Measurements from ENCODE around the gene CHRM5.

DNA sequence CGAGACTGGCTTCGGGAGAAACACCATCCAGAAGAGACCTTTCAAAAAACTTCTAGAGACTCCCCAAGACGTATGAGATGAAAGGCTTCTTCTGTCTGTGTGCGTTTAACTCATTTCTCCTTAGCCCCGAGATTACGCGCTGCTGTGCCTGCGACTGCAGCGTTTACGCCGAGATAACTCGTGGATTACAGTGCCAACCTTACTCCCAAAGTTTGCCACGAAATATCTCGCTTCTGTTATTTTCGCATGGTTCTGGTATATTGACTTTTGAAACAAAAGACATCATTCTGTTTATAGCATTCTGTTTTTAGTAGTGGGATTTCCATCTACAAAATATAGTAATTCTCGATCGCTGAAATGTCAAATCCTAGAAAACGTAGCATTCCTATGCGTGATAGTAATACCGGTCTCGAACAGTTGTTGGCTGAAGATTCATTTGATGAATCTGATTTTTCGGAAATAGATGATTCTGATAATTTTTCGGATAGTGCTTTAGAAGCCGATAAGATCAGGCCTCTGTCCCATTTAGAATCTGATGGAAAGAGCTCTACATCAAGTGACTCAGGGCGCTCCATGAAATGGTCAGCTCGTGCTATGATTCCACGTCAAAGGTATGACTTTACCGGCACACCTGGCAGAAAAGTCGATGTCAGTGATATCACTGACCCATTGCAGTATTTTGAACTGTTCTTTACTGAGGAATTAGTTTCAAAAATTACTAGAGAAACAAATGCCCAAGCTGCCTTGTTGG, 134.1 kb downstream of the CHRM5 start:
- TF ChIP-seq, protein P1, sequence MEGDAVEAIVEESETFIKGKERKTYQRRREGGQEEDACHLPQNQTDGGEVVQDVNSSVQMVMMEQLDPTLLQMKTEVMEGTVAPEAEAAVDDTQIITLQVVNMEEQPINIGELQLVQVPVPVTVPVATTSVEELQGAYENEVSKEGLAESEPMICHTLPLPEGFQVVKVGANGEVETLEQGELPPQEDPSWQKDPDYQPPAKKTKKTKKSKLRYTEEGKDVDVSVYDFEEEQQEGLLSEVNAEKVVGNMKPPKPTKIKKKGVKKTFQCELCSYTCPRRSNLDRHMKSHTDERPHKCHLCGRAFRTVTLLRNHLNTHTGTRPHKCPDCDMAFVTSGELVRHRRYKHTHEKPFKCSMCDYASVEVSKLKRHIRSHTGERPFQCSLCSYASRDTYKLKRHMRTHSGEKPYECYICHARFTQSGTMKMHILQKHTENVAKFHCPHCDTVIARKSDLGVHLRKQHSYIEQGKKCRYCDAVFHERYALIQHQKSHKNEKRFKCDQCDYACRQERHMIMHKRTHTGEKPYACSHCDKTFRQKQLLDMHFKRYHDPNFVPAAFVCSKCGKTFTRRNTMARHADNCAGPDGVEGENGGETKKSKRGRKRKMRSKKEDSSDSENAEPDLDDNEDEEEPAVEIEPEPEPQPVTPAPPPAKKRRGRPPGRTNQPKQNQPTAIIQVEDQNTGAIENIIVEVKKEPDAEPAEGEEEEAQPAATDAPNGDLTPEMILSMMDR (IDR thresholded peaks at IDR 0.05): no peak
- no peak for TF ChIP-seq POLR2AphosphoS5 (IDR thresholded peaks at IDR 0.05; ENCODE audit: low read depth, low read length)
